ENCODE data around the gene ANGPTL4.

The ANGPTL4 gene

GRCh38 chr19:8397746-8398310 is 33.9 kb downstream of the ANGPTL4 start:
- no peak overlapping the region for H3K9ac ChIP-seq (ENCODE audit: low read length)
- H3K4me2 ChIP-seq (ENCODE audit: low read depth, low read length): no peak overlapping the region
- no peak overlapping the region for H3K27ac ChIP-seq (ENCODE audit: low read length)
- H3K9me3 ChIP-seq (replicated peaks; ENCODE audit: insufficient read depth, low read length): no peaks in the 10 kb centered on the region
- H3K36me3 ChIP-seq (replicated peaks; ENCODE audit: insufficient read depth, low read length): no peaks in the 10 kb centered on the region; the same call in 1 of the 2 replicates
- no peaks in the 10 kb centered on the region for H3K27me3 ChIP-seq (replicated peaks; ENCODE audit: insufficient read depth, low read length)
- H3K9me2 ChIP-seq (replicated peaks; ENCODE audit: insufficient read depth, low read length): no peaks in the 10 kb centered on the region
- H3K4me3 ChIP-seq (ENCODE audit: low read length): no peak overlapping the region
- no peak overlapping the region for H2AFZ ChIP-seq (ENCODE audit: low read length)
- no peak for TF ChIP-seq EZH2 (optimal IDR thresholded peaks at IDR 0.05; ENCODE audit: low read depth, low read length)
- no peak for TF ChIP-seq CTCF (IDR thresholded peaks at IDR 0.05; ENCODE audit: low read length)
- TF ChIP-seq EZH2phosphoT487 (IDR thresholded peaks at IDR 0.05; ENCODE audit: low read length): no peak
- H4K20me1 ChIP-seq (ENCODE audit: insufficient read depth, low read length): peaks cover 11% of the 10 kb centered on the region; the same call in 1 of the 2 replicates
- peaks cover 9% of the 10 kb centered on the region; the same call in 1 of the 2 replicates for H3K4me1 ChIP-seq (ENCODE audit: low read length)
- no peak for DNase-seq
- H3K79me2 ChIP-seq (ENCODE audit: low read length): peaks cover 69% of the 10 kb centered on the region
- no peaks in the 10 kb centered on the region; the same call in 1 of the 2 replicates for H3F3A ChIP-seq (ENCODE audit: insufficient read depth, low read length)

GRCh38 chr19:8398311-8398771 is 34.4 kb downstream of the ANGPTL4 start:
- Histone ChIP-seq H3K4me2 (ENCODE audit: low read depth, low read length) (no peak overlapping the region), H2AFZ (ENCODE audit: low read length) (no peak overlapping the region), H3K4me3 (ENCODE audit: low read length) (no peak overlapping the region), H3K79me2 (ENCODE audit: low read length) (peaks cover 64% of the 10 kb centered on the region), H3K36me3 (replicated peaks; ENCODE audit: insufficient read depth, low read length) (peaks cover 3% of the 10 kb centered on the region; the same call in 1 of the 2 replicates), H3K4me1 (ENCODE audit: low read length) (peaks cover 9% of the 10 kb centered on the region; the same call in 1 of the 2 replicates), H3K27ac (ENCODE audit: low read length) (no peak overlapping the region), H4K20me1 (ENCODE audit: insufficient read depth, low read length) (peaks cover 11% of the 10 kb centered on the region; the same call in 1 of the 2 replicates), H3K9me3 (replicated peaks; ENCODE audit: insufficient read depth, low read length) (no peaks in the 10 kb centered on the region), H3K9ac (ENCODE audit: low read length) (no peak overlapping the region), H3F3A (ENCODE audit: insufficient read depth, low read length) (no peaks in the 10 kb centered on the region; the same call in 1 of the 2 replicates), H3K9me2 (replicated peaks; ENCODE audit: insufficient read depth, low read length) (no peaks in the 10 kb centered on the region), H3K27me3 (replicated peaks; ENCODE audit: insufficient read depth, low read length) (no peaks in the 10 kb centered on the region)
- TF ChIP-seq EZH2phosphoT487 (IDR thresholded peaks at IDR 0.05; ENCODE audit: low read length) (no peak), EZH2 (optimal IDR thresholded peaks at IDR 0.05; ENCODE audit: low read depth, low read length) (no peak), CTCF (IDR thresholded peaks at IDR 0.05; ENCODE audit: low read length) (no peak)
- no peak for DNase-seq

GRCh38 chr19:8399681-8400188 is 35.8 kb downstream of the ANGPTL4 start:
- H2AFZ ChIP-seq (ENCODE audit: low read length): no peak overlapping the region
- peaks cover 50% of the 10 kb centered on the region for H3K79me2 ChIP-seq (ENCODE audit: low read length)
- H3K9me3 ChIP-seq (replicated peaks; ENCODE audit: insufficient read depth, low read length): no peaks in the 10 kb centered on the region
- no peaks in the 10 kb centered on the region for H3K27me3 ChIP-seq (replicated peaks; ENCODE audit: insufficient read depth, low read length)
- H3K4me3 ChIP-seq (ENCODE audit: low read length): no peak overlapping the region
- H3K27ac ChIP-seq (ENCODE audit: low read length): no peak overlapping the region
- TF ChIP-seq CTCF (IDR thresholded peaks at IDR 0.05; ENCODE audit: low read length) (no peak), EZH2phosphoT487 (IDR thresholded peaks at IDR 0.05; ENCODE audit: low read length) (no peak), EZH2 (optimal IDR thresholded peaks at IDR 0.05; ENCODE audit: low read depth, low read length) (no peak)
- H3K9me2 ChIP-seq (replicated peaks; ENCODE audit: insufficient read depth, low read length): no peaks in the 10 kb centered on the region
- H3K36me3 ChIP-seq (replicated peaks; ENCODE audit: insufficient read depth, low read length): peaks cover 3% of the 10 kb centered on the region; the same call in 1 of the 2 replicates
- H3F3A ChIP-seq (ENCODE audit: insufficient read depth, low read length): no peaks in the 10 kb centered on the region; the same call in 1 of the 2 replicates
- no peak overlapping the region for H3K9ac ChIP-seq (ENCODE audit: low read length)
- H3K4me1 ChIP-seq (ENCODE audit: low read length): peaks cover 9% of the 10 kb centered on the region; the same call in 1 of the 2 replicates
- H4K20me1 ChIP-seq (ENCODE audit: insufficient read depth, low read length): peaks cover 11% of the 10 kb centered on the region; the same call in 1 of the 2 replicates
- no peak for DNase-seq
- no peak overlapping the region for H3K4me2 ChIP-seq (ENCODE audit: low read depth, low read length)
